HepG2 (cell line): ENCODE results near the gene INHA. TPM values are rescaled to one million over a fixed set of nuclear protein-coding genes. Genes with fewer than 3 reads are reported as not detected.
A peak's percentile ranks its signal among the peaks of the same experiment; 100 is the strongest.

Experiments
- ARID5B ChIP-seq: IDR thresholded peaks from 2 replicates; pipeline ENCODE4 v1.4.0; 2020; ENCODE audit warnings: mild to moderate bottlenecking, missing genetic modification reagents
- ARNT ChIP-seq: fragments of 450-650 bp; IDR thresholded peaks from 2 replicates; pipeline ENCODE4 v1.6.1; 2017
- ATM ChIP-seq: fragments of 450-650 bp; IDR thresholded peaks from 2 replicates; pipeline ENCODE4 v1.7.1; 2017; ENCODE audit warnings: mild to moderate bottlenecking, borderline replicate concordance
- CSRNP2 ChIP-seq: sonication (generic); formaldehyde crosslinking; conservative IDR thresholded peaks from 2 replicates; pipeline ENCODE4 v1.8.0; 2022; ENCODE audit warnings: low read depth, missing genetic modification reagents
- FOSL2 ChIP-seq: sonication (generic); formaldehyde crosslinking; IDR thresholded peaks from 2 replicates; pipeline ENCODE4 v1.4.0; 2020; ENCODE audit warnings: missing genetic modification reagents
- ISX ChIP-seq: sonication (generic); formaldehyde crosslinking; conservative IDR thresholded peaks from 2 replicates; pipeline ENCODE4 v1.5.0; 2020; ENCODE audit warnings: missing genetic modification reagents
- KDM2A ChIP-seq: sonication (generic); formaldehyde crosslinking; IDR thresholded peaks from 2 replicates; pipeline ENCODE4 v1.4.0; 2020; ENCODE audit warnings: low read depth, missing genetic modification reagents, borderline replicate concordance
- KDM3A ChIP-seq: IDR thresholded peaks from 2 replicates; pipeline ENCODE4 v1.6.1; 2018; ENCODE audit warnings: low read depth, missing compliant biosample characterization
- MEIS2 ChIP-seq: sonication (generic); formaldehyde crosslinking; IDR thresholded peaks from 2 replicates; pipeline ENCODE4 v1.9.0; 2021; ENCODE audit warnings: mild to moderate bottlenecking, missing genetic modification reagents
- RFX1 ChIP-seq: fragments of 450-650 bp; IDR thresholded peaks from 2 replicates; pipeline ENCODE4 v1.6.1; 2017
- TOPORS ChIP-seq: sonication (generic); formaldehyde crosslinking; IDR thresholded peaks from 2 replicates; pipeline ENCODE4 v1.8.0; 2023; ENCODE audit warnings: mild to moderate bottlenecking, missing genetic modification reagents
- ZBTB20 ChIP-seq: sonication (generic); formaldehyde crosslinking; IDR thresholded peaks from 2 replicates; pipeline ENCODE4 v1.8.1; 2023; ENCODE audit warnings: missing genetic modification reagents, low read depth, mild to moderate bottlenecking, borderline replicate concordance
- ZHX1 ChIP-seq: sonication (generic); formaldehyde crosslinking; IDR thresholded peaks from 2 replicates; pipeline ENCODE4 v1.8.1; 2022; ENCODE audit warnings: low read depth, mild to moderate bottlenecking, missing genetic modification reagents
- ZNF224 ChIP-seq: sonication (generic); formaldehyde crosslinking; IDR thresholded peaks from 2 replicates; pipeline ENCODE4 v1.5.0; 2020; ENCODE audit warnings: mild to moderate bottlenecking, missing genetic modification reagents
- ZNF563 ChIP-seq: sonication (generic); formaldehyde crosslinking; IDR thresholded peaks from 2 replicates; pipeline ENCODE4 v1.8.0; 2022; ENCODE audit warnings: mild to moderate bottlenecking, moderate library complexity, missing genetic modification reagents
- ZNF569 ChIP-seq: sonication (generic); formaldehyde crosslinking; IDR thresholded peaks from 2 replicates; pipeline ENCODE4 v1.5.0; 2020; ENCODE audit warnings: mild to moderate bottlenecking, missing genetic modification reagents, moderate library complexity, borderline replicate concordance
- ZNF672 ChIP-seq: sonication (generic); formaldehyde crosslinking; IDR thresholded peaks from 2 replicates; pipeline ENCODE4 v1.8.1; 2022; ENCODE audit warnings: missing genetic modification reagents
- ZNF710 ChIP-seq: sonication (generic); formaldehyde crosslinking; IDR thresholded peaks from 2 replicates; pipeline ENCODE4 v1.5.0; 2020; ENCODE audit warnings: mild to moderate bottlenecking, missing genetic modification reagents, borderline replicate concordance
- ZNF749 ChIP-seq: sonication (generic); formaldehyde crosslinking; IDR thresholded peaks from 2 replicates; pipeline ENCODE4 v1.8.0; 2022; ENCODE audit warnings: mild to moderate bottlenecking, missing genetic modification reagents, moderate library complexity, borderline replicate concordance
- ZNF772 ChIP-seq: sonication (generic); formaldehyde crosslinking; IDR thresholded peaks from 2 replicates; pipeline ENCODE4 v1.5.0; 2020; ENCODE audit warnings: mild to moderate bottlenecking, missing genetic modification reagents
- ZSCAN21 ChIP-seq: sonication (generic); formaldehyde crosslinking; IDR thresholded peaks from 2 replicates; pipeline ENCODE4 v1.8.0; 2022; ENCODE audit warnings: mild to moderate bottlenecking, missing genetic modification reagents, moderate library complexity, borderline replicate concordance
- polyA plus RNA-seq, 8 experiments: library from polyadenylated mRNA; depleted of rRNA in 3 of 8; stranded (reverse) in 7 of 8; unstranded in 1 of 8; fragments of >200 nt; fragmentation: Illumina TruSeq in 4 of 8; extraction: Trizol in 4 of 8; gene quantifications; 2 replicates each; pipeline versions ENCODE4 v1.2.1 to v1.2.3, GENCODE V29; 2011 to 2016; ENCODE audit warnings: low read depth in 4 of 8, missing spikeins in 1 of 8, mixed read lengths in 1 of 8; ENCODE audit not compliant: insufficient read depth in 1 of 8
- total RNA-seq, 5 experiments: library from RNA; depleted of rRNA; stranded (reverse); fragments of >200 nt; fragmentation: Illumina TruSeq; extraction: Trizol; gene quantifications; 2 replicates each; pipeline ENCODE4 v1.2.3, GENCODE V29; 2016; ENCODE audit warnings: low read depth in 1 of 5

The INHA gene
- total and polyA plus RNA-seq, 2 of the 13 experiments (the other 11 are each of a cell fraction or from before 2014, with no cell fraction given) = 4.1 to 15.2 TPM

GRCh38 chr2:219567791-219568361, 4.2 kb upstream of the INHA start (continued):
- TF ChIP-seq ZNF569 (CRISPR knock-in tag) (no peak), ZNF772 (CRISPR knock-in tag) (peak; percentile 37; the same call in 1 of the 2 replicates), RFX1 (no peak), ZHX1 (CRISPR knock-in tag) (no peak), FOSL2 (no peak), ZNF749 (CRISPR knock-in tag) (no peak), ZBTB20 (CRISPR knock-in tag) (no peak), MEIS2 (no peak), ZNF224 (CRISPR knock-in tag) (no peak), ZNF710 (CRISPR knock-in tag) (no peak), CSRNP2 (no peak), KDM3A (no peak), ZNF672 (CRISPR knock-in tag) (no peak), ZSCAN21 (0 out of 2 replicates have a peak, but pooled peaks have one; percentile 12), ARID5B (no peak), ATM (no peak), ISX (CRISPR knock-in tag) (no peak), ZNF563 (CRISPR knock-in tag) (peak; percentile 20; the same call in 1 of the 2 replicates), ARNT (no peak), TOPORS (CRISPR knock-in tag) (no peak), KDM2A (CRISPR knock-in tag) (peak; percentile 66; the same call in 1 of the 2 replicates)
